ENCODE data around the gene SNX10. TPM values are rescaled to one million over a fixed set of nuclear protein-coding genes. Genes with fewer than 3 reads are reported as not detected.
"Not testable (repeated sequence)": the region's sequence is repeated elsewhere in the genome, so short reads cannot be mapped to it uniquely, and the experiment has no call there.

The SNX10 gene
- 40.1 and 42.1 TPM in 2 replicates for total RNA-seq

GRCh38 chr7:26291699-26292538 lies at the start of gene SNX10:
Gene SNX10, plus strand, starts transcription at chr7:26291862. Its CDS starts 54,581 bp downstream, at chr7:26346443.
- H3K4me1 Mint-ChIP-seq: peaks cover 32% of the 10 kb centered on the region
- H3K27ac Mint-ChIP-seq: peak within 1 kb of the TSS; percentile 91
- peak; percentile 92 for DNase-seq
- peaks cover 4% of the 10 kb centered on the region for H3K27me3 Mint-ChIP-seq
- H3K4me3 Mint-ChIP-seq: peak within 1 kb of the TSS; percentile 98
- intact Hi-C loops (cut with micrococcal nuclease): loop anchor here (5.0 kb wide), 2 partner anchors 45 to 200 kb away; no protein-coding TSS in a partner anchor
- no peaks in the 10 kb centered on the region for H3K9me3 Mint-ChIP-seq
- peaks cover 13% of the 10 kb centered on the region for H3K36me3 Mint-ChIP-seq (ENCODE audit: low read depth)

- Mint-ChIP-seq H3K36me3 (ENCODE audit: low read depth) (no peaks in the 10 kb centered on the region), H3K9me3 (no peaks in the 10 kb centered on the region), H3K27ac (no peak overlapping the region), H3K27me3 (no peaks in the 10 kb centered on the region), H3K4me3 (no peak overlapping the region), H3K4me1 (peaks cover 2% of the 10 kb centered on the region)
- intact Hi-C loops (cut with micrococcal nuclease): no loop called here
- no peak for DNase-seq
These were observed 46.5 kb upstream of the SNX10 start for GRCh38 chr7:26245150-26245549.

GRCh38 chr7:26250239-26250638 lies 41.4 kb upstream of the SNX10 start:
- Mint-ChIP-seq H3K9me3 (no peaks in the 10 kb centered on the region), H3K27me3 (peaks cover 4% of the 10 kb centered on the region), H3K27ac (no peak overlapping the region), H3K36me3 (ENCODE audit: low read depth) (no peaks in the 10 kb centered on the region), H3K4me1 (peaks cover 2% of the 10 kb centered on the region), H3K4me3 (no peak overlapping the region)
- no peak for DNase-seq
- intact Hi-C loops (cut with micrococcal nuclease): no loop called here

GRCh38 chr7:26261866-26262265 lies 29.8 kb upstream of the SNX10 start:
- DNase-seq; H3K27ac Mint-ChIP-seq; intact Hi-C loops (cut with micrococcal nuclease); H3K4me3 Mint-ChIP-seq; H3K9me3 Mint-ChIP-seq; H3K36me3 Mint-ChIP-seq (ENCODE audit: low read depth); H3K4me1 Mint-ChIP-seq: not testable (repeated sequence)
- peaks cover 14% of the 10 kb centered on the region for H3K27me3 Mint-ChIP-seq

- Mint-ChIP-seq H3K9me3 (peaks cover 4% of the 10 kb centered on the region), H3K36me3 (ENCODE audit: low read depth) (no peaks in the 10 kb centered on the region), H3K27ac (no peak overlapping the region), H3K4me1 (peaks cover 2% of the 10 kb centered on the region), H3K27me3 (peaks cover 9% of the 10 kb centered on the region), H3K4me3 (no peak overlapping the region)
- DNase-seq: no peak
- intact Hi-C loops (cut with micrococcal nuclease): no loop called here
These were observed 26.6 kb upstream of the SNX10 start for GRCh38 chr7:26265065-26265464.

- Mint-ChIP-seq H3K4me1 (peaks cover 2% of the 10 kb centered on the region), H3K27me3 (peaks cover 14% of the 10 kb centered on the region), H3K4me3 (no peak overlapping the region), H3K27ac (no peak overlapping the region), H3K36me3 (ENCODE audit: low read depth) (no peaks in the 10 kb centered on the region), H3K9me3 (peaks cover 4% of the 10 kb centered on the region)
- no peak for DNase-seq
- intact Hi-C loops (cut with micrococcal nuclease): no loop called here
These were observed 26.1 kb upstream of the SNX10 start for GRCh38 chr7:26265499-26266075.

GRCh38 chr7:26267601-26268166 lies 24.0 kb upstream of the SNX10 start:
- no peak overlapping the region for H3K4me3 Mint-ChIP-seq
- H3K27ac Mint-ChIP-seq: no peak overlapping the region
- H3K36me3 Mint-ChIP-seq (ENCODE audit: low read depth): no peaks in the 10 kb centered on the region
- intact Hi-C loops (cut with micrococcal nuclease): no loop called here
- peaks cover 2% of the 10 kb centered on the region for H3K4me1 Mint-ChIP-seq
- DNase-seq: no peak
- H3K27me3 Mint-ChIP-seq: peaks cover 14% of the 10 kb centered on the region
- H3K9me3 Mint-ChIP-seq: peaks cover 4% of the 10 kb centered on the region

- intact Hi-C loops (cut with micrococcal nuclease): no loop called here
- Mint-ChIP-seq H3K9me3 (no peaks in the 10 kb centered on the region), H3K27ac (no peak overlapping the region), H3K4me1 (peaks cover 12% of the 10 kb centered on the region), H3K4me3 (no peak overlapping the region), H3K27me3 (peaks cover 6% of the 10 kb centered on the region), H3K36me3 (ENCODE audit: low read depth) (no peaks in the 10 kb centered on the region)
- DNase-seq: no peak
These were observed 16.4 kb upstream of the SNX10 start for GRCh38 chr7:26275213-26275612.

GRCh38 chr7:26278770-26279169 lies 12.9 kb upstream of the SNX10 start:
- no peak for DNase-seq
- H3K36me3 Mint-ChIP-seq (ENCODE audit: low read depth): no peaks in the 10 kb centered on the region
- H3K4me3 Mint-ChIP-seq: peak overlapping the region; percentile 35
- no peaks in the 10 kb centered on the region for H3K9me3 Mint-ChIP-seq
- no peak overlapping the region for H3K27ac Mint-ChIP-seq
- intact Hi-C loops (cut with micrococcal nuclease): loop anchor here (1.0 kb wide), 2 partner anchors 16 to 87 kb away; no protein-coding TSS in a partner anchor
- H3K4me1 Mint-ChIP-seq: peaks cover 17% of the 10 kb centered on the region
- H3K27me3 Mint-ChIP-seq: peaks cover 3% of the 10 kb centered on the region

GRCh38 chr7:26279405-26279804 lies 12.3 kb upstream of the SNX10 start:
- Mint-ChIP-seq H3K9me3 (no peaks in the 10 kb centered on the region), H3K4me1 (peaks cover 17% of the 10 kb centered on the region), H3K27me3 (peaks cover 3% of the 10 kb centered on the region), H3K27ac (peak overlapping the region; percentile 9), H3K36me3 (ENCODE audit: low read depth) (no peaks in the 10 kb centered on the region), H3K4me3 (no peak overlapping the region)
- intact Hi-C loops (cut with micrococcal nuclease): loop anchor here (1.0 kb wide), 2 partner anchors 15 to 86 kb away; no protein-coding TSS in a partner anchor
- DNase-seq: peak; percentile 82

GRCh38 chr7:26280097-26280496 lies 11.6 kb upstream of the SNX10 start:
- peaks cover 3% of the 10 kb centered on the region for H3K27me3 Mint-ChIP-seq
- intact Hi-C loops (cut with micrococcal nuclease): no loop called here
- H3K36me3 Mint-ChIP-seq (ENCODE audit: low read depth): no peaks in the 10 kb centered on the region
- peak overlapping the region; percentile 14 for H3K27ac Mint-ChIP-seq
- no peak for DNase-seq
- no peak overlapping the region for H3K4me3 Mint-ChIP-seq
- H3K9me3 Mint-ChIP-seq: no peaks in the 10 kb centered on the region
- peaks cover 18% of the 10 kb centered on the region for H3K4me1 Mint-ChIP-seq

- no peak for DNase-seq
- Mint-ChIP-seq H3K27me3 (peaks cover 3% of the 10 kb centered on the region), H3K36me3 (ENCODE audit: low read depth) (no peaks in the 10 kb centered on the region), H3K9me3 (no peaks in the 10 kb centered on the region), H3K4me3 (no peak overlapping the region), H3K27ac (no peak overlapping the region), H3K4me1 (peaks cover 18% of the 10 kb centered on the region)
- intact Hi-C loops (cut with micrococcal nuclease): no loop called here
These were observed 10.9 kb upstream of the SNX10 start for GRCh38 chr7:26280723-26281122.

GRCh38 chr7:26284477-26284876 lies 7.2 kb upstream of the SNX10 start:
- Mint-ChIP-seq H3K4me3 (no peak overlapping the region), H3K27ac (no peak overlapping the region), H3K4me1 (peaks cover 12% of the 10 kb centered on the region), H3K9me3 (no peaks in the 10 kb centered on the region), H3K36me3 (ENCODE audit: low read depth) (no peaks in the 10 kb centered on the region), H3K27me3 (peaks cover 7% of the 10 kb centered on the region)
- DNase-seq: no peak
- intact Hi-C loops (cut with micrococcal nuclease): no loop called here
